Measurements from ENCODE around the gene ARHGAP24.
"Not testable (repeated sequence)": the region's sequence is repeated elsewhere in the genome, so short reads cannot be mapped to it uniquely, and the experiment has no call there.

The ARHGAP24 gene

DNA sequence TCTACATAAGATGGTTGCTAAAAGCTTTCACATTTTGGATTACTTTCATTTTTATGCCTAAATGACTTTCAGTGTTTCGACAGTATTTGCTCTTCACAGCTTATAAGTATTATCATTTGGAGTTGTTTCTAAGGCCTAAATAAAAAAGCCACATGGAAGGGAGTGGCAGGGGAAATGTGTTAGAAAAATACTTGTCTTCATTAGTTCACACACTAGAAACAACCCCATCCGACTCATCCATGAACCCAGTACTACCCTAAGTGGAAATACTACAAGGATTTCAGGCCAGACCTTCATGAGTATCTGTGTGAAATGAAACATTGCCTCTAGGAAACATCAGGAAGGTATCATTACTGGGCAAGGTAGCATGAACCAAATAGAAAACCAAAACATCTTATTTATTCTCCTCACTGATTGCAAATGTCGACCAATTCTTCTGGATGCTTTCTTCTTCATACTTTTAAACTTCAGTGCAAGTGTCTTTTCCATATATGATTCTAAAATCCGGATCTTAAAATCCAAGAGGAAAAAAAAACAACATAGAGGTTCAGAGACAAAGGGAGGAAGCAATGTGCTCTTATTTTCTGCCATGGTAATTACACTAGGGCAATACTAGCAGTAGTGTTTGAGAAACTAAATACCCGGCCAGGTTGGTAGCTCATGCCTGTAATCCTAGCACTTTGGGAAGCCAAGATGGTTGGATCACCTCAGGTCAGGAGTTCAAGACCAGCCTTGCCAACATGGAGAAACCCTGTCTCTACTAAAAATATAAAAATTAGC is 349.4 kb downstream of the ARHGAP24 start:
- DNase-seq = no peak

DNA sequence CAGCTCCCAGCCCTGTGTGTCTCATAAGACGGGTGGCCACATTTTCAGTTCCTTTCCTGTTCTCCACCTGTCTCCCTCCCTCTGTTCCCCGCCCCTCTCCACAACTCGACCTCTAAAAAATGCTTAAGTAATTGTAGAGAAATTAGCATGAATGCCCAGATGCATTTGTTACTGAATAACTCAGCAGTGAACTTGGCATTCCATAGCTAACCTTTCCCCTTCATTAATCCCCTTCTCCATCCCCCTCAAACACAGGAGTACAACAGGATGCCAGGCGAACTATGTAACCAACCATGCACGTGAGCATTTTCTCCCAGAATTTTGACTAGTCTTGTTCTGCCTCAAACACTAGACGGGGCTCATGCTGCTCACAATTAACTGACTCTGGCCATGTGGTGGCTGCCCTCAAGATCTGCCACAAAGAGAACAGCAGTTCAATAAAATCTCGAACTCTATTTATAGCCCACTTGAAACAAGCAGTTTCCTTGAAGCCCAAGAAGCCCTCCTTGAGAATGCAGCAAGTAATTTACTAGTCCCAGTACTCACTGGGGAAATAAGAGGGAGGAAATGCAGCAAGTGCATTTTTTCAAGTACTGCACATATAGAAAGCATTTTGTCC is 351.2 kb downstream of the ARHGAP24 start:
- DNase-seq = no peak

DNA sequence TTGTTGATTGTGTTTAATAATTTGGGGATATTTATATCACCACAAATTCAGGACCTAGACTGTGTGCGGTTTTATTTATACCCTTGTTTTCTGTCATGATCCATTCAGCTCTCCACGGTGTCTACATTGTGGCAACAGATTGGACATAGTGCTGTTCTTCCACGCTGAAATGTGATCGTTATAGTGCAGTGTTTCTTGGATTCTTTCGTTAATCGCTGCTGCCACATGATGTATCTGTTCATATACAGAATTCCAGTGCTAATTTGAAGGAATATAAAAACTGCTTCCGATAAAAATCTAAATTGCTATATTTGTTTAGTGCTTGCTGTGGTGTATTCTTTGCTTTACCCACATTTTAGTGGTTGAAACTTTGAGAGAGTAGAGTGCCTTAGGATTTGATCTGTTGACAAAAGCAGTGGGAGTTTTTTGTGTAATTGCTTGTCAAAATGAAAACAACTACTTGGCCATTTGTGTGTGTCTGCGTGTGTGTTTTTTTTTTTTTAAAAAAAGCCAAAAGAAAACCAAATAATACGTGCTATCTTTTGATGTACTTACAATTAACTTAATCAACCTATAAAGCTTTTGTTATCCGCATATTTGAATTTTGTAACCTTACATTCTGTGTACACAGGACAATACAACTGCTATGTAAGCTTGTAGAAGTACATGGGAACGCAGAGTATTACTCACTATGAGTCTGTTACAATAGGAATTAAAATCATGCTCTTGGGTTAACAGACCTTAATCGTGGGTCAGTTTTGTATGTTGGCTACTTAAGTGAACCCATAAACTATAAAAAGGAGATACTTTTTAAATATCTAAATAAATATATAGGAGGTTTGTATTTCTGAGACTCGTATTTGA is 353.3 kb downstream of the ARHGAP24 start:
- no peak for DNase-seq

GRCh38 chr4:85829276-85830051 is 354.5 kb downstream of the ARHGAP24 start:
- no peak for DNase-seq

- no peak for DNase-seq
These were observed 356.7 kb downstream of the ARHGAP24 start for GRCh38 chr4:85831647-85832046.

DNA sequence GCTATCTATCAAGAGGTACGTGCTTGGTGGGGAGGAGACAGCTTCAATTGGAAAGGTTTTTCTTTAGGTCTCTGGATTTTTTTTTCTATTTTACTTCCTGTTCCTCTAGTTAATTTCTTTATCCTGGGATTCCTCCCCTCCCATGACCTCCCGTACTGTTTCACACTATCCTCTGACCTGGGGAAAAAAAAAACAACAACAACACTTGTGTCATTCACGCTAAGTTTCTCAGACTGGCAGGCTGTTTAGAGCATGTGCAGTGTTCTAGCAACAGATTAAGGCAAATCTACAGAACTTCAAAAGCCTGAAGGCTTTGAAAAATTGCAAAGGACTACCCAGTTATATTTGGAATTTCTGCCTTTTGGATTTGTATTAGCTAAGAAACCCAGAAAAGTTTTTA is 358.4 kb downstream of the ARHGAP24 start:
- DNase-seq = no peak

- no peak for DNase-seq
These were observed 360.0 kb downstream of the ARHGAP24 start for GRCh38 chr4:85834934-85835333.

- no peak for DNase-seq
These were observed 361.9 kb downstream of the ARHGAP24 start for GRCh38 chr4:85836588-85837438.

DNA sequence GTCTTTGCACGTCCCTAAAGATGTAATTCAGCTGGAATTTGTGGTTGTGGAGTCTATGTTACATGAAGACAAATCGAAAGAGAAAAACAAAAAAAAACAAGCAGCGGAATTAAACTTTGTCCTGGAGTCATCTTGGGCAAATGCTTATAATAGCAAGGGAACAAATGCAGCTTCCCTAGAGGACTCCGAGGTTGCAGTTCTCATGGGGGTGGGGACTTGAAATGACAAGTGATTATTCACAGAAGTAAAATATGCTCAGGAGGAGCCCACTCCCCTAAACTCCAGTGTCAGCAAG is 362.4 kb downstream of the ARHGAP24 start:
- DNase-seq = no peak

- DNase-seq = not testable (repeated sequence)
These were observed 365.1 kb downstream of the ARHGAP24 start for GRCh38 chr4:85839981-85840451.

DNA sequence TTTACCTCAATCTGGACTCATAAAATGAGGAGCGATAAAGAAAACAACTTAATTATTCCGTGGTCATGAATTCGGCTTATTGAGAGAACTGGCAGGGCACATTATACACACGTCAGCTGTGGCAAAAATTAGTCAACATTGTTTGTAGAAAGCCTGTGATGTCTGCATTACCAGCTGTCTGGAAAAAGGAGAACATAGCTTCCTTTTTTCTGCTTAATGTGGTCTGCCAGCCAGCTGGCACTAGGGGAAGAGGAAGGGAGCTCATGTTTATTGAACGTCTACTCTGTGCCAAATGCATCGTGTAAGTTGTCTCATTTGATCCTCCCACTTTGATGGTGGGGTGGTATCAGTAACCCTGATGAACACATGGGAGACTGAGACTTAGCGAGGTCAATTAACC is 367.6 kb downstream of the ARHGAP24 start:
- no peak for DNase-seq

GRCh38 chr4:85853740-85854139 is 378.8 kb downstream of the ARHGAP24 start:
- not testable (repeated sequence) for DNase-seq

DNA sequence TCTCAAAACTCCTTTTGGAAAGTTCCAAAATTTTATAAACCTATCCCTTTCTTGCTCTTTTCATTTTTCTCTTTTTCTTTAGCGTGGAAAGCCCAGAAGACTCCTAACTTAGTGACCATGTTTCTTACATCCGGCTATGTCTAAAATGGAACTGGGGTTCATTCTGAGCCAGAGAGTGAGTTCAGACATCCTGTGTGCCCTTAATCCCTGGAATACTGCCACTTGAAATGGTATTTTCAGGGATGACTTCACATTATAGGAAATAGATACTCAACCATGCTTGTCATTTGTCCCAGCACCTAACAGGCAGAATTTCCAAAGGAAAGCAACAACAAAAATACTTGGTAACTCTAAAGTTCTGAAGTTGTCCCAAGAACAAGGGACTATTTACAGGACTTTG is 379.6 kb downstream of the ARHGAP24 start:
- no peak for DNase-seq

GRCh38 chr4:85860066-85860740 is 385.3 kb downstream of the ARHGAP24 start:
- no peak for DNase-seq

DNA sequence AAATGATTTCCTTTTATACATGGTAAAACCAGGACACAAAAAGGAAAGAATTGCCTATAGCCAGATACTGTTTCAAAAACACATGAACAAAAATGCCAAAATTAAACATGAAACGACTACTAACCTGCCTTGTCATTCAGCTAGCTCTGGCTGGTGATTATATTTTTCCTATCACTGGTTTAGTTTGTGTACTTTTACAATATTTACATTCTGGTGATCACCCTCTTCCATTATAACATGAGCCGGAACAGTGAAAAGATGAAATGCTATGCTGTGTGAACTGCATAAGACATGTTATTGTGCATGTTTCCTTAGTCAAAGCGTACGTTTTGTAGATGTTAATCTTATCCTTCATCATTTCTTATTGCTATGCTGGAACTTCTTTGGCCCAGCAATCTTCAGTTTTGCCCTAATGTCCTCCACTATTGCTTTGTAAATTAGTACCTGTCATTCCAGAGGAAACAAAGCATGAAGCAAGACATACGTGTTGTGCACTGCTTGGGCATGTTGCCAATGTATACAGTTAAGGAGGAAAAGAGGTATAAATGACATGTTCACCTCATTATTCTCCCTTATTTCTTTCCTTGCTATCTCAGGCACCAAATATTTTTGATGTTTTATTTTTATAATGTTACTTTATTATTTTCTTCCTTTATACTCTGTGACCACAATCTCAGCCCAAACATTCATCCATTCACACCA is 386.3 kb downstream of the ARHGAP24 start:
- DNase-seq = no peak

DNA sequence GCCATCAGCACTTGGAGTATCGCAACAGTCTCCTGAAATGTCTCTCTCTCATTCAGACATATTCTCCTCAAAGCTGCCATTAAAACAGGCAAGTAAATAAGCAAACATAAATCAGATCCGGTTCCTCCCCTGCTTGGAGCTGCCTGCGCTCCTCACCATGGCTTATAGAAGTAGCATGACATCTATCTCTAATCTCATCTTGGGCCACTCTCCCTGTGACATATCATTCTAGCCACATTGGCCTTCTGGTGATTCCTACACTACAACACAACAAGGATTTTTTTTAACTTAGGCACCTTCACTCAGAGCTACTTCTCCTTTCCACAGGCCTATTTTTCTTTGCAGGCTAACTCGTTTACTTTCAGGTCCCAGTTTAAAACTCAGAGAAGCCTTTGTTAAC is 387.9 kb downstream of the ARHGAP24 start:
- DNase-seq = no peak

DNA sequence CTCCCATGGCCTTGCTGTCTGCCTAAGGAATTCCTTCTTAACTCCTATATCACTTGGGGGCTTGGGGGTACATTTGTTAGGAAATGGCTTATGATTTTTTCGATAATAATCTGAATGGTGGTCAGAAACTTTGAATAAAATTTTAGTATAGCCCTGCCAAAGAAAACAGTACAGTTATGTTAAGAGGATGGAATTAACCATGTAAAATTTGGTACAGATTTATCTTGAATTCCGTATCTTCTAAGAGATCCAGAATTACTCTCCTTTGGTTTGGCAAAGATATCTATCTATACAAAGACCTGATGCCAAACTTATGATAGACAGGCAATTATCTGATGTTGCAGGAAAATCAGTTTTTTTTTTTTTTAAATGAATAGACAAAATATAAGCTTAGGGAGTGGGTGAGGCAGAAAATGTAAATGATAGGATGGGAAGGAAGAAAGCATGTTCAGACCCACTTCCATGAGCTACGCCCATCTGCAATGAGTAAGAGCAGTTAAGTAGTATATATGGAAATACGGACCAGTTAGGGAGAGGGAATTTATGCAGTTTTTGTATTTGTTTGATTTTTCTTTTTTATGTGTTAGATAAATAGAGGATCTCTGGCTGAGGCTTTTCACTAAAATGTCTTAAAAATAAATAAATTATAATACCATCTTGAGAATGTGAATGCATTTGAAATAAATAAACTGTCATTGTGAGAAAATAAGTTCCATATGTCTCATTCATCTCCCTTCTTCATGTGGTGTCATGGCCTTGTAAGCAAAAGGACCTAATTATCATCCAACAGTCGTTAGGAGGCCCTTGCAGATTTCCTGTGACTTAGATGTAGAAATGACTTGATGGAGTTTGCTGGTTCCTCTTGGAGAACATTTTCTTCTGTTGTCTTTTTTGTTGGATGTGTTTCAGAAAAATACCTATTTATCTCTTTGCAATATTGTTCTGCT is 389.6 kb downstream of the ARHGAP24 start:
- no peak for DNase-seq

DNA sequence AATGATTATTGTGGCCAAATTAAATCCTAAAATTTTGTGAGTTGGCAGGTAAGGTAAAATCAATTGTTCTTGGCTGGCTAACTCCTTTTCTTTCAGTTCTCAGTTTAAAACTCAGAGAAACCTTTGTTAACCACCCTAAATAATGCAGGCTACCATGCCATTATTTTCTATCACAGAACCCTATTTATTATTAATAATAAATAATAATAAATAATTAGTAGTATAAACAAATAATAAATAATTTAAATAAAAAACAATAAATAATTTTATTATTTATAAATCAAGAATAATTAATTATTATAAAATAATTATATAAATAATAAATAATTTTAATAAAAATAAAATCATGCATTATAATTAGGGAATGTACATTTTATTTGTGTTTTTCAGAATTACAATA is 390.3 kb downstream of the ARHGAP24 start:
- no peak for DNase-seq

- DNase-seq = no peak
These were observed 391.6 kb downstream of the ARHGAP24 start for GRCh38 chr4:85866508-85866907.

- DNase-seq = no peak
These were observed 392.3 kb downstream of the ARHGAP24 start for GRCh38 chr4:85867271-85867670.

Data from activated T-cell treated with anti-CD3 and anti-CD28 coated beads, Interleukin-2, amount 50 U/mL, for 48 hours (primary cell).